GM12873 (cell line): ENCODE results near the gene ZNF592.

Experiments used
- TF ChIP-seq, protein P1 (sequence below): IDR thresholded peaks from 2 replicates; pipeline ENCODE4 v1.5.1; 2012; ENCODE audit warnings: low read depth, mild to moderate bottlenecking, moderate library complexity, low read length, control low read depth; ENCODE audit not compliant: insufficient read depth; ENCODE audit errors: missing control alignments

The ZNF592 gene

DNA sequence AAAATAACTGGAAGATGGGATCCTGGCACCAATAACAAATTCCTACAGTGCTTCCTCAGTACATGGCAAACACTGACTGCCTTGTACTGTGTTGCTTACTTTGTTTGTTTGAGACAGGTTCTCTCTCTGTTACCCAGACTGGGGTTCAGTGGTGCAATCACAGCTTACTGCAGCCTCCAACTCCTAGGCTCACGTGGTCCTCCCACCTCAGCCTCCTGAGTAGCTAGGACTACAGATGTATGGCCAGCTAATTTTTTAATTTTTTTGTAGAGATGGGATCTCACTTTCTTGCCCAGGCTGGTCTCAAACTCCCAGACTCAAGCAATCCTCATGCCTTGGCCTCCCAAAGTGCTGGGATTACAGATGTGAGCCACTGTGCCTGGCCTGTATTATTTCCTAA lies 65.0 kb downstream of the ZNF592 start:
- TF ChIP-seq, protein P1, sequence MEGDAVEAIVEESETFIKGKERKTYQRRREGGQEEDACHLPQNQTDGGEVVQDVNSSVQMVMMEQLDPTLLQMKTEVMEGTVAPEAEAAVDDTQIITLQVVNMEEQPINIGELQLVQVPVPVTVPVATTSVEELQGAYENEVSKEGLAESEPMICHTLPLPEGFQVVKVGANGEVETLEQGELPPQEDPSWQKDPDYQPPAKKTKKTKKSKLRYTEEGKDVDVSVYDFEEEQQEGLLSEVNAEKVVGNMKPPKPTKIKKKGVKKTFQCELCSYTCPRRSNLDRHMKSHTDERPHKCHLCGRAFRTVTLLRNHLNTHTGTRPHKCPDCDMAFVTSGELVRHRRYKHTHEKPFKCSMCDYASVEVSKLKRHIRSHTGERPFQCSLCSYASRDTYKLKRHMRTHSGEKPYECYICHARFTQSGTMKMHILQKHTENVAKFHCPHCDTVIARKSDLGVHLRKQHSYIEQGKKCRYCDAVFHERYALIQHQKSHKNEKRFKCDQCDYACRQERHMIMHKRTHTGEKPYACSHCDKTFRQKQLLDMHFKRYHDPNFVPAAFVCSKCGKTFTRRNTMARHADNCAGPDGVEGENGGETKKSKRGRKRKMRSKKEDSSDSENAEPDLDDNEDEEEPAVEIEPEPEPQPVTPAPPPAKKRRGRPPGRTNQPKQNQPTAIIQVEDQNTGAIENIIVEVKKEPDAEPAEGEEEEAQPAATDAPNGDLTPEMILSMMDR, result no peak

DNA sequence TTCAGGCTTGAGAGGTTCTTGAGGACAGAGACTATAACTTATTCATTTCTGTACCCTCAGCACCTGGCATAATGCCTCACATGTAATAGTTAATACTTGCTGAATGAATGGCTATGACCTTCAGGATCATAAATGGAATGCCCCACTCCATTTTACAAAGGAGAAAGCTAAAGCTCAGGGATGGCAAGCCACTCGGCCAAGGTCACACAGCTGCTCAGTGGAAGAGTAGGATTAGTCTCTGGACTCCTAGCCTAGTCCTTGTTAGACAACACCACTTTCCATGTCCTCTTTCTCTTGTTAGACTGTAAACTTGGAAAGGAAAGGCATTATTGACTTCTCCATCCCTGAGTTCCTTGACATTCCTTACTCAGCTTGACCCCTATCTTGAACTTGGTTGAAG lies 65.5 kb downstream of the ZNF592 start:
- TF ChIP-seq, protein P1, result no peak

DNA sequence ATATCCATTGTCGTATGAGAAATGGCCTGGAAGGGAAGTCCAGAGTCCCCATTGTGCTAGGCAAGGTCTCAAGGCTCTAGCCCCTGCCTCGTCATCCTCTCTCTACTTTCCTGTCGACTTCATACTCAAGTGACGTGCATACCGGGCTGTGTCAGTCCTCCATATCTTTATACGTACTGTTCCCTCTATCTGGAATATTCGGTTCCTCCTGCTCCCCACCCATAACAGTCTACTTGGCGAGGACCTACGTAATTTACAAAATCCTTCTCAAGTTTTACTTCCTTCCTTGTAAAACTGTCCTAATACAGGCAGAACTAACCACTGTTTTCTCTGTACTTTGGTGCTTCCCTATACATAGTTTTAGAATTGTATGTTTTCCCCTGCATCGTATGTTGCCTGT lies 66.5 kb downstream of the ZNF592 start:
- TF ChIP-seq, protein P1, result no peak

DNA sequence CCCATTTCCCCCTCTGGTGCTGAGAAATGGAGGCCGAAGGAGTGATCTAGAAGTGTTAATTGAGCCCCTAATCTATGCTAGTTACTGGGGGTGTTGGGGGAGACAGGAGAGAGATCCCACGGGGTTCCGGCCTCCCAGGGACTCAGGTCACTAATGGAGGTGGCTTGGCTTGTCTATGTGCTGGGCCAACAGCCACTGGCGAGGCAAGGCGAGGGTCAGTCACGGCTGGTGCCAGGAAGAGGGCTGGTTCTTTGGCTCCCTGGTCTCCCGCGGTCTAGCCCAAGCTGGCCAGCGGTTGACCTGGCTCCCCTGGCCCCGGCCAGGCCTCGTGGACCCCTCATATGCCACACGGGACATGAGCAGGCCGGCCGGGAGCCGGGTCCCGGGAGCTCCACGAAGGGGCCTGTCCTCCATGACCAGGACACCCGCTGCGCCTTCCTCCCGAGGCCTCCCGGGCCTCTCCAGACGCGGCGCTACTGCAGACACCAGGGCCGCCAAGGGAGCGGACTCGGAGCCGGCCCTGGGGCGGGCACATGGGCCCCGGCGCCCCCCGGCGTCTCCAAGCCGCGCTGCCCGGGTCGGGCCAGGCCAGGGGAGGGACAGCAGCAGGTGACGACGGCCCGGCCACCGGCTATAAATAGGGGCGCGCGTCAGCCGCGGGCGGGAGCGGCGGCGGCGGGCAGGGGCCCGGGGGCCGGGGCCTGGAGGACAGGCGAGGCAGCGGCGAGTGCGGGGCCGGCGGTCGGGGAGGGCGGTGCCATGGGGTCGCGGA lies 68.5 kb downstream of the ZNF592 start, which contains the start of gene ALPK3:
TSS of gene ALPK3 (plus strand) at position 663 of the 772 bp plus-strand sequence. CDS start at position 760, 97 bp downstream.
- TF ChIP-seq, protein P1, result no peak

DNA sequence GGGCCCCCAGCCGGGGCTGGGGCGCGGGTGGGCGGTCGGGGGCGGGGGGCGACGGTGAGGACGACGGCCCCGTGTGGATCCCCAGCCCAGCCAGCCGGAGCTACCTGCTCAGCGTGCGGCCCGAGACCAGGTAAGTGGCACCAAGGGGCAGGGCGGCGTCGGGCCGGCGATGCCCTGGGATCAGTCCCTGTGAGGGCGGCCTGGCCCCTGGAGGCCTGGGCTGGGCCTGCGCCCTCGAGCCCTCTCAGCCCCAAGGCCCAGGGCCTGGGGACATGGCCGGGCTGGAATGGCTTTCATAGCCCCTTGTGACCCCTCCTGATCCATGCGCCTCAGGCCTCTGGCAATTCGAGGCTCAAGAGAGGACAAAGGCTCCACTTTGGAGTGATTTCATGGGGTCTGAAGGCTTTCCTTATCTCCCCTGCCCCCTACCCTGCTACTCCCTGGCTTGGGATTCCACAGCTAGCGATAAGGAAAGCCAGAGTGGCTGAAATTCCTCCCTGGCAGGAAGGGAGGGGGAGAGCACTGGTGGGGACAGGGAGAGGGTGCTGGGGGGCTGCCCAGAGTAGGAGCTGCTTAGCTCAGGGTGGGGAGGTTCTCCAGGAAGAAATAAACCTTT lies 69.2 kb downstream of the ZNF592 start:
- TF ChIP-seq, protein P1, result no peak

DNA sequence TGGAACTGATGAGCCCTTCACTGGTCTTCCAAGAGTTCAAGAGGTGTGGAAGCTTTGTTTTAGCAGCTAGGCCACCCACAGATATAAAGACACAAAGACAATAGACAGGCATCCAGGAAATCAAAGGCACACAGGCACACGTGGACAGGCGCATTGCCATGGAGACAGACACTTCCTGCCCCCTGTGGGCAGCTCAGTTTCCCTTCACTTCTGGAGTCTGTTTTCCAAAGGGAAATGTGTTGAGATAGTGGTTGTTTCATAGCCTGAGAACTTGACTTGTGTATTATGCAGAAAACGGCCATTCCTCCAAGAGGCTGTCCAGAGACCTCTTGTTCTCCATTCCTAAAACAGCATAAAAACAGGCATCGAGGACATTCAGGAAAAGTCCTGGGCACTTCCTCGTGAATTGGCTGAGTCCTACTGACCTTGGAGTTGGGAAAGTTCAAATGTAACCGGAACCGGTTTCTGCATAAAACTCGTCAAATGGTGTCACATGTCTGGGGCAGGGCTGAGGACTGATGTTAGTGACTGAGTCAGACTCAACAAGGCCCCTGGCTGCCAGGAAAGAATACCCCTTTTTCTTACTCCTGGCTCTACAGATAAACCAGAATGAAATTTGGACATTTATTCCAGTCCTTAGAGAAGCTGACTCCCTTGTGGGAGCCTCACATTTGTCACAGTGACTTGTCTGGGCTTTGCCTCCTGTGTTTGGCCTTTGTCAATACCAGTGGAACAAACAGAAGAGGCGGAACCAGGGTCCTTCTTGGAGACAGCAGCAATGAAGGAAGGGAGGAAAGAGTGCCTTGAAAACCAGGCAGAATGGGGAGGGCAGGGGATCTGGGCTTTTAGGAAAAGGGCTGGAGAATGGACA lies 70.1 kb downstream of the ZNF592 start:
- TF ChIP-seq, protein P1, result no peak
